ENCODE measurements around the gene PRRT1.

PRRT1 gene

GRCh38 chr6:32167761-32168262, 16.1 kb upstream of the PRRT1 start:
- H3K27ac ChIP-seq: peak overlapping the region; percentile 35
- no peak for TF ChIP-seq CTCF (IDR thresholded peaks at IDR 0.05)
- TF ChIP-seq ZFX (IDR thresholded peaks at IDR 0.05; ENCODE audit: borderline replicate concordance): no peak

GRCh38 chr6:32167154-32167760, 15.5 kb upstream of the PRRT1 start:
- TF ChIP-seq ZFX (IDR thresholded peaks at IDR 0.05; ENCODE audit: borderline replicate concordance): no peak
- H3K27ac ChIP-seq: peak overlapping the region; percentile 35

GRCh38 chr6:32166411-32167061, 14.8 kb upstream of the PRRT1 start:
- H3K27ac ChIP-seq: peak overlapping the region; percentile 35; the same call in 1 of the 2 replicates
- TF ChIP-seq CTCF (IDR thresholded peaks at IDR 0.05) (peak; percentile 22; the same call in 1 of the 2 replicates), ZFX (IDR thresholded peaks at IDR 0.05; ENCODE audit: borderline replicate concordance) (no peak)

GRCh38 chr6:32164295-32164694, 12.6 kb upstream of the PRRT1 start, which contains the start of gene EGFL8:
EGFL8 (plus strand) TSS chr6:32164595; CDS start chr6:32166166, 1,571 bp downstream.
- TF ChIP-seq CTCF (IDR thresholded peaks at IDR 0.05): no peak
- TF ChIP-seq ZFX (IDR thresholded peaks at IDR 0.05; ENCODE audit: borderline replicate concordance): no peak
- H3K27ac ChIP-seq: no peak within 1 kb of the TSS

GRCh38 chr6:32163559-32164258, 12.0 kb upstream of the PRRT1 start:
- no peak for TF ChIP-seq ZFX (IDR thresholded peaks at IDR 0.05; ENCODE audit: borderline replicate concordance)
- TF ChIP-seq CTCF (IDR thresholded peaks at IDR 0.05): no peak
- H3K27ac ChIP-seq: no peak overlapping the region

- no peak for TF ChIP-seq ZFX (IDR thresholded peaks at IDR 0.05; ENCODE audit: borderline replicate concordance)
- no peak for TF ChIP-seq CTCF (IDR thresholded peaks at IDR 0.05)
- H3K27ac ChIP-seq: no peak overlapping the region
These were observed 6.3 kb upstream of the PRRT1 start for GRCh38 chr6:32158052-32158451.

GRCh38 chr6:32156891-32157290, 5.2 kb upstream of the PRRT1 start:
- H3K27ac ChIP-seq: no peak overlapping the region
- TF ChIP-seq CTCF (IDR thresholded peaks at IDR 0.05) (no peak), ZFX (IDR thresholded peaks at IDR 0.05; ENCODE audit: borderline replicate concordance) (no peak)

All from 22Rv1 (cell line).